ENCODE measurements around the gene NCAM1. TPM values are rescaled to one million over a fixed set of nuclear protein-coding genes. Genes with fewer than 3 reads are reported as not detected.

NCAM1 gene
- total RNA-seq, 1 experiment from 2014 or later = 4.8 TPM

DNA sequence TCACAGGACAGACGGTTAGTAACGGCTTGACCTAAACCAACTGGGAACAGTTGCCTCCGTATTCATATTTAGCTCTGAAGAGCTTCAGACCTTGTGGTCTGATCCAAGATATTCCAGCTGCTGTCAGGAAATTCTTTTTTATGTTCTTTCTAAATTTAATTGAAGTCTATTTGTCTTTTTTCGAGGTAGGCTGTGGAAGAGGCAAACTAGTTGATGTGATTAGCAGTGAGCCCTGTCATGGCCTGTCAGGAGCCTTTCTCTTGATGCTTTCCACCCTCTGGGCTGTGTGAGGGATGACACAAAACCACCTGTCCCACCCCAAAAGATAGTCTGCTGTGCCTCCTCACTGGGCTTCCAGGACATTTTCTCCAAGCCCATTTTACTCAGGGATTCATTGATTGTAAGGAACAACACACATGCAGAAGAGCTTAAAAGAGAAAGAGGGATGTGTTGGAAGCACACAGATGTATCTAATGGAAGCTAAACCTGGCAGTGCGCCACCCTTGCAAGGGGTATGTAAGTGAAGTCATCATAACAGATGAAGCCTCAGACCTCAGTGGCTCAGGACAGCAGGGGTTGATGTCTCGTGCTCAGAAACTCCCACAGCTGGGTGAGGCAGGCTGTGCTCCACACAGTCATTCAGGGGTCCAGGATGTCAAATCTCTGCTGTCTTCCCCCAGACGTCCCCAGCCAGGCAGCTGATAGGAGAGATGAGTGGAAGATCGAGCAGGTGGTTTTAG lies 170.0 kb downstream of the NCAM1 start:
- no peak for DNase-seq (ENCODE audit: low spot score)

DNA sequence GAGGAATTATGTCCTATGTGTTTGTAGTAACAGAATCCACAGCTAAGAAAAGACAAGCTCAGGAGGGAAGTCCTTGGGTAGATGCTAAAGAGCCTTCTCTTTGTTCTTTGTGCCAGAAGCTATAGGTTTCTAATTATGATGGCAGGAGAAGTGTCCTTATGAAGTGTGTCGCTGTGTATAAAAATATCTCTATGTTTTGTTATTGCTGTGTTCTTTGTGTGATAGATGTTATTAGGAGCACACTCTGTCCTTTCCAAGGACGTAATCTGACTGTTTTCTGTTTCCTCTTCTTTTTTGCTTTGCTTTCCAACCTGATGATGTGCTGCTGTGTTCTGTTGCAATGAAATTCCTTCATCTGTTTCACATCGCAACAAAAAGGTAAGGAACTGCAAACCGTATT lies 171.9 kb downstream of the NCAM1 start:
- DNase-seq (ENCODE audit: low spot score) = no peak

DNA sequence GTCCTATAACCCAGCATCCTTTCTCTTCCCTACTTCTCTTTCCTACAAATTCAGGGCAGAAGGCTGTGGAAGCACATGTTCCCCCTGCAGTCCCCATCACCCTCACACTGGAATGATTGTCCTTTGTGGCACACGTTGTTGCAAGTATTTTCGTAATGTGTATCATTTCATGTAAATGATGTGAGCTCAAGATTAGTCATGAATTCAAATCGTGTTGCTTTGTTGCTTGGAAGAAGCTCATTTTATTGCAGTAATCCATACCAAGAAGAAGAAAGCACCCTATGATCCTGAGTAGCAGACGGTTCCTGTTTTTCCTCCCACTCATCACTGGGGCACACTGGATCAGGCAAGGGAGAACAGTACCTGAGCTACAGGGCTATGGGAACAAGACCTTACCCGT lies 173.4 kb downstream of the NCAM1 start:
- DNase-seq (ENCODE audit: low spot score) = no peak

GRCh38 chr11:113137713-113138529 lies 176.7 kb downstream of the NCAM1 start:
- DNase-seq (ENCODE audit: low spot score) = no peak

DNA sequence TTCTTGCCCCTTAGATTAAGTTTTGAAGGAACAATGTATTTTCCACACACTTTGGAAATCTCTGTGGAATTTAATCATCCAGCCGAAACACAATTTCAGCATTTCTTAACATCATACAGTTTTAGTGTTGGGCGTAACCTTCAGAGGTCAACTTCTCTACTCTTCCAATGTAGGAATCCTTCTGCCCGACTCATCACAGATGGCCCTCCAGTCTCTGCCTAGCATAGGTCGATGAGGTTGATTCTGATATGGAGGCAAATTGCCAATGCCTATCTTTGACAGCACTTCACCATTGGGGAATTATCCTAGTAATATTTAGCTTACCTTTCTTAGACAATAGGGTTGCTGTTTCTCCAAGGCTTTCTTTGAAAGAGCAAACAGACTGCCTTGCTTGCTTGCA lies 177.5 kb downstream of the NCAM1 start:
- no peak for DNase-seq (ENCODE audit: low spot score)

DNA sequence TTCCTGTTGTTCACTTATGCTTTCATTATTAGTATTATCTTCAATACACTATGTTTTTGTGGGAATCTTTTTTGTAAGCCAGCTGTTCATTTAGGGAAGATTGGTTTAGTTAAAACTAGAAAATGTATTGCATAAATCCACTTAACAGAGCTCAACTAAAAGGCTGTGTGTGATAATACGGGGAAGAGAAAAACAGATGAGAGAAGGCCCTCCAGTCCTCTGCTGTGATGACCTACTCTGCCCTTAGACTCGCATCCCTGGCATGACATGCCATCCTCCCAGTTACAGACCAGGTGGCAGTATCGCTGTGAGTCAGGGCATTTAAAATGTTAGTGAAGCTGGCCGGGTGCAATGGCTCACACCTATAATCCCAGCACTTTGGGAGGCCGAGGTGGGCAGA lies 179.8 kb downstream of the NCAM1 start:
- DNase-seq (ENCODE audit: low spot score) = no peak

- no peak for DNase-seq (ENCODE audit: low spot score)
These were observed 181.3 kb downstream of the NCAM1 start for GRCh38 chr11:113142508-113142907.

DNA sequence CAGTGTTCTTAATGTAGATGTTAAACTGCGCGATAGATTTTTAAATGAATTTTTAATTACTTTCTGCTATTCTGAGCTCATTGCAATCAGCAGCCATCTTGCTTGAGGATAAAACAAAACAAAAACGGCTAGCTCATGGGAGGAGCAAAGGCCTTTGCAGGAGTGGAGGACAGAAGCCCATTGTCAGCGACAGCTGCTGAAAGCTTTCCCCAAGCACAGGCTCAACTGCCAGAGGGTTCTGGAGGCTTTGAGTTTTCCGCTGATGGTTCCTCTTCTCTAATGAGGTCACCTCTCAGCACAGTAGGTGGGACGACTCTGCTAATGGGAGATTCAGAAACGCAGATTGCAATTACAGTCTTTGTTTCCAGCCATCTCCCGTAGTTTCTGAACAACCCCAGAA lies 186.0 kb downstream of the NCAM1 start:
- no peak for DNase-seq (ENCODE audit: low spot score)

GRCh38 chr11:113148076-113148475 lies 186.9 kb downstream of the NCAM1 start:
- DNase-seq (ENCODE audit: low spot score) = no peak

DNA sequence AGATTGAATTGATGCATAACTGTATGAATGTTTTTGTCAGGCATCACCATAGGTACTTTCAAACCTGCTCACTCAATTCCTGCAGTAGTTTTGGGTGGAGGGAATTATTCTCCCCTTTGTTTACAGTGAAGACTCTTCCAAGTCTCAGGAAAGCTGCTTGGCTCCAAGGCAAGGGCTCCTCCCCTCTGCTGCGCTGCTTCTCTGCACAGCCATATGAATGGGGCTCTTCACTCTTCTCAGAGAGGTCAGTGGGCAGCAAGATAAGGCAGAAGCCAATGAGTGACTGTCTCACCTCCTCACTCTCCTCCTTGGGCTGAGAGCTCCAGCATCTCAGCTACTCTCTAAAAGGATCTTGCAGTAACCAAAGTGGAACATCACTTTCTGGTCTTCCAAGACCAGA lies 187.4 kb downstream of the NCAM1 start:
- no peak for DNase-seq (ENCODE audit: low spot score)

- no peak for DNase-seq (ENCODE audit: low spot score)
These were observed 190.3 kb downstream of the NCAM1 start for GRCh38 chr11:113151521-113151920.

DNA sequence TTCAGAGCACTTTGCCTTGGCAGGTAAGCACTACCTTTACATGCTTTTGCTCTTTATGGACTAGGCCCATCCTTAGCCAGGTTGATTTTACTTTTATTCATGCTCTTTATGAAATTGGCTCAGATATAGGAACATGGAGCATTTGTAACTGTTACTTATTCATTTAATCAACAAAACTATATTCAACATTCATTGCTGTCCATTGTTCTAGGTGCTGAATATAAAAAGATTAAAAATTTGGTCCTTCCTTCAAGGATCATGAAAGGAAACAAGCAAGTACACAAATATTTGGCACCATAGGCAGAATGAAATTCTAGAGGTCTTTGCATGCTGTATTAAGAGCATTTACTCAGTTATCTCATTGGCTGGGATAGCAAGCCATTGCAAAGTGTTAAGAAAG lies 191.3 kb downstream of the NCAM1 start:
- no peak for DNase-seq (ENCODE audit: low spot score)

GRCh38 chr11:113153847-113154246 lies 192.6 kb downstream of the NCAM1 start:
- no peak for DNase-seq (ENCODE audit: low spot score)

DNA sequence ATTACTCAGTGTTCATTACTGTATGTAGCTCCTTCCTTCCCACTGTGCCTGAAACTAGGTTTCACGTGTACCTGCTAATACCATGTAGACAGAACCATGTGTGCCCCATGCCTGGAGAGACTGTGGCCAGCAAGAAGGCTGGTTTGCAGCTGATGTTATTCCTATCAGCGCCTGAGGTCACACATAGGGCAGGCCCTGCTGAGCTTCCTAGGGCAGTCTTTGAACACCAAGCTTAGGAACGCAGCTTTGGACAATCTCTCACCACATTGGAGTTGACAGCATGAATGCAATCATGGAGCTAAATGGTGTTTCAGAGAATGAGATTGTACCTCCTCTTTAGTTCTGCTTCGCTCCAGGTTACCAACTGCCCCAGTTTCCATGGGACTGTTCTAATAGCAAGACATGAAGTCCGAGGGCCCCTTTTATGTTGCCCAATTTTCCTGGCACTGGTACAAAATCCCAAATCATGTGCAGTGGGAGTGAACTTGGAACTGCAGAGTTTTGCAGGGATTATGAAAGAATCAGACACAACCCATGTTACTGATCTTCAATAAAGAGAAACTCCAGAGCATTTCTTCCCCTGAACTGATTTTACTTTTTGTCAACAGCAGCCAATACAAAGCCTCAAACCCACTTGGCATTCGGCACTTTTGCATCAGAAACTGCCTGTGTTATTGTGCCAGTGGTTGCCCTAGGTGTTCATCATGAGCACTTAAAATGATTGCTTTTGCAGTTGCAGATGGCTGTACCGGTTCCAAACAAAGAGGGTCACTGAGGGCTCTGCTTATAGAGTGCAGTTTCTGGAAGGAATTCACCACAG lies 199.0 kb downstream of the NCAM1 start:
- DNase-seq (ENCODE audit: low spot score) = no peak

DNA sequence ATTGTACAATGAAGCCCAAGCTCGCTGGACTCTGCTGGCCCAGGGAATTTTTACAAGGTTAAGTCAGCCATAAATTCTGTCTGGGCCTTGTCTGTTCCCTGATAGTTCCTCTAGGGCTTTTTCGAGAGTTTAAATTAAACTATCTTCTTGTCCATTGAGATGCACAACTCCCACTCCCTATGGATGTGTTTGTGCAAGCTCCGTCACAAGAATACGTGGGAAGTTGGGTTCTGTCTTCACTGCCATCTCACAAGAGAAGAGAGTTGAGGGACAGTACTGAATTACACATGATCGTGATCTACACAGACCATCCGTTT lies 199.5 kb downstream of the NCAM1 start:
- no peak for DNase-seq (ENCODE audit: low spot score)

DNA sequence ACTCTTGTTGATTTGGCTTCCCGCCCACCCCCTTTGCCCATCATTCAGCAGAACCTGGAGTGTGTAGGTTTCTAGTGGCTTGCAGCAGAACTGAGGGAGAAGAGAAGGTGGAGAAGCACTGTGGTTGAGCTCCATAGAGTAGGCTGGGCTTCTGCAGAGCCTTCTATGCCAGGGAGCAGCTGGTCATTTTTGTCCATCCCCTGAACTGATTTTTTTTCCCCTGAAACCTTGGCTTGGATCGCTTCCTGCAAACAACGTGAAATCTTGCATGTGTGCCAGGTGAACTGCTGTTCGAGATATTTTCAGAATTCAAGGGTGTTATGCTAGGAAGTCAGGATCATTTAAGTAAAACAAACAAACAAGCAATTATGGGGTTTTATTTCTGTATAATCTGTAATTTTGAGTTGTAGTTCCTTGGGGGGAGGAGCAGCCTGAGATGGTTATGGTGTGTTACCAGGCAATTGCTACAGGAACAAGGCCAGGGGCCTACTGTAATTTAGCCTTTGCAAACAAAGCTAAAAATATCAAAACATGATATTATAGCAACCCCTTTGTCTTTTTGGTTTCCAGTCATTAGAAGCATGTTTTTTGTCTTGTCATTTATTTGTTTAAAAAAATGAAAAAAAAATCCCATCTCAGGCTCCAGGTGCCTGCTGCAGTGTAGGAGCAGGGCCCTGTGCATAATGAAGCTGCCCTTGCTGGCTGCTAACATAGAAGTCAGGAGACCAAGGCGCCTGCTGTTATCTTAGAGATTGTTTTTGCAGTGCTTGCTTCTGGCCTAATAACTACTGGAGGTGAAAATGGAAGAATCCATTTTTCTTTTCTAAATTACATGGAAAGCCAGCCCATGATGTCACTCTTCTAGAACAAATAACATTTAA lies 200.7 kb downstream of the NCAM1 start:
- DNase-seq (ENCODE audit: low spot score) = peak; percentile 21

GRCh38 chr11:113162592-113162962 lies 201.4 kb downstream of the NCAM1 start:
- peak; percentile 36 for DNase-seq (ENCODE audit: low spot score)

GRCh38 chr11:113163291-113164030 lies 202.2 kb downstream of the NCAM1 start:
- DNase-seq (ENCODE audit: low spot score) = no peak

DNA sequence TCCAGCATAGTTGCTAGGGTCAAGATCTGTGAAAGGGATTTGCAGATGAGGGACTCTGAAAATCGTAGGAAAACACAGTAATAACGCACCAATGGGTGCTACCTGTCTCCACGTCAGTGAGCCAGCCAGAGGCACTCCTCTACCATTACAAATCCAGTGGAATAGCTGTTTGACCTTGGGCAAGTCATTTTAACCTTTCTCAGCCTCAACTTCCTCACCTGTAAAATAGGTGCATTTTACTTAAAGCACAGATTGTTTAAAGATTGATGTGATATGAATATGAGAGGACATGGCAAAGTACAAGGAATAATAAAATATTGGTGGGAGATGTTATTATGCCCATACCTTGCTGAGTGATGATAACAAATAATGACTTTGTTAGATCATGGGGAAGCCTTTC lies 205.1 kb downstream of the NCAM1 start:
- no peak for DNase-seq (ENCODE audit: low spot score)

- DNase-seq (ENCODE audit: low spot score) = no peak
These were observed 206.4 kb downstream of the NCAM1 start for GRCh38 chr11:113167599-113167998.

Measured in H4 (cell line).